Esophagus squamous epithelium (tissue), 4 donors: ENCODE results near the gene PRKX.

Experiments used
- CTCF ChIP-seq, 6 experiments: fragments of 450-650 bp in 4 of 6; fragments of 200-600 bp in 2 of 6; sonication (generic) in 2 of 6; IDR thresholded peaks; one replicate each; pipeline ENCODE4 v1.5.1; 2016 to 2019; ENCODE audit warnings: antibody characterized with exemption in 6 of 6, mild to moderate bottlenecking in 4 of 6, moderate library complexity in 4 of 6
- POLR2A ChIP-seq, 4 donors: fragments of 450-650 bp; IDR thresholded peaks; one replicate each; pipeline ENCODE4 v1.6.1; 2017; ENCODE audit warnings: antibody characterized with exemption in 4 of 4, mild to moderate bottlenecking in 4 of 4, moderate library complexity in 3 of 4

GRCh38 chrX:3631196-3631595 is 82.3 kb downstream of the PRKX start:
- TF ChIP-seq CTCF (IDR thresholded peaks at IDR 0.05) (no peak), POLR2A (IDR thresholded peaks at IDR 0.05) (no peak)
